K562 (cell line): Measurements from ENCODE around the gene DDR2. TPM values are rescaled to one million over a fixed set of nuclear protein-coding genes. Genes with fewer than 3 reads are reported as not detected.

ENCODE experiments used
- ATAC-seq: fragments of 200-7000 bp; cut with Tn5 transposase; 3 replicates; pipeline ENCODE4 v1.9.1; 2020; ENCODE audit warnings: moderate library complexity
- BruUV-seq: library from RNA; stranded (reverse); fragments of 400-500 nt; replicated peaks from 2 replicates; lab custom pipeline; 2021; lab: Mats Ljungman, UMichigan
- CTCF ChIA-PET: fragments of 300-600 bp; formaldehyde crosslinking; extraction: SDS; loops from one replicate; lab custom pipeline; 2021; ENCODE audit warnings: low intra/inter-chr PET ratio; lab: Yijun Ruan, JAX
- POLR2A ChIA-PET: fragments of 300-600, 350-650 bp; sonication (Branson Sonifier 250); formaldehyde crosslinking; extraction: SDS; loops from one replicate; lab custom pipeline; 2021; ENCODE audit warnings: antibody characterized with exemption, inconsistent platforms; lab: Yijun Ruan, JAX
- DNase-seq, 4 experiments: peaks; one replicate each; pipeline versions ENCODE4 v3.0.0 to v3.0.0-alpha.2; 2011 to 2018; ENCODE audit warnings: low spot score in 3 of 4, mixed read lengths in 3 of 4; ENCODE audit errors: extremely low read depth in 1 of 4
- FAIRE-seq: peaks from 2 replicates; lab custom pipeline; 2011; peaks lifted over from hg19 to GRCh38; lab: Jason Lieb, UNC
- H2AFZ ChIP-seq: 2 replicates; pipeline ENCODE4 v1.6.0; 2011; ENCODE audit warnings: low read depth, low read length, control low read depth, inconsistent platforms
- H3K27ac ChIP-seq: fragments of 200-600 bp; 3 replicates; pipeline ENCODE4 v1.8.0; 2011; ENCODE audit warnings: low read depth, mild to moderate bottlenecking, control low read depth, inconsistent platforms, low read length, moderate library complexity, mixed read lengths; ENCODE audit errors: extremely low read depth
- H3K27me3 ChIP-seq, 2 experiments: fragments of 300-600 bp in 1 of 2; 2 replicates in 1 of 2; 3 replicates in 1 of 2; pipeline versions ENCODE4 v1.6.0 to v1.8.0; 2011; ENCODE audit warnings: inconsistent platforms in 2 of 2, low read length in 2 of 2, mild to moderate bottlenecking in 1 of 2, mixed read lengths in 1 of 2, moderate library complexity in 1 of 2; ENCODE audit not compliant: control insufficient read depth in 2 of 2, insufficient read depth in 2 of 2
- H3K36me3 ChIP-seq: fragments of 300-600 bp; 3 replicates; pipeline ENCODE4 v1.8.0; 2011; ENCODE audit warnings: mild to moderate bottlenecking, low read length, inconsistent platforms; ENCODE audit not compliant: control insufficient read depth, insufficient read depth
- H3K4me1 ChIP-seq, 2 experiments: fragments of 200-600 bp in 1 of 2; replicated peaks in 1 of 2; 2 replicates in 1 of 2; 3 replicates in 1 of 2; pipeline versions ENCODE4 v1.5.1 to v1.8.0; 2011; ENCODE audit warnings: inconsistent platforms in 2 of 2, low read length in 2 of 2, mild to moderate bottlenecking in 1 of 2, mixed read lengths in 1 of 2, moderate library complexity in 1 of 2; ENCODE audit not compliant: control insufficient read depth in 2 of 2, insufficient read depth in 2 of 2
- H3K4me2 ChIP-seq: 2 replicates; pipeline ENCODE4 v1.6.1; 2011; ENCODE audit warnings: low read length, control low read depth, inconsistent platforms, mixed read lengths; ENCODE audit not compliant: insufficient read depth
- H3K4me3 ChIP-seq: fragments of 200-600 bp; sonication (generic), shearing (Covaris generic); 2 replicates; pipeline ENCODE4 v1.5.1; 2016; ENCODE audit warnings: control low read depth, inconsistent platforms
- H3K79me2 ChIP-seq: fragments of 200-600 bp; 3 replicates; pipeline ENCODE4 v1.8.0; 2011; ENCODE audit warnings: low read length, inconsistent platforms; ENCODE audit not compliant: control insufficient read depth, insufficient read depth
- H3K9ac ChIP-seq, 2 experiments: 2 replicates each; pipeline versions ENCODE4 v1.6.0 to v1.6.1; 2011; ENCODE audit warnings: low read depth in 2 of 2, low read length in 2 of 2, control low read depth in 1 of 2, inconsistent platforms in 1 of 2, mild to moderate bottlenecking in 1 of 2, mixed read lengths in 1 of 2; ENCODE audit not compliant: insufficient read depth in 1 of 2
- H3K9me1 ChIP-seq: one replicate; pipeline ENCODE4 v1.6.0; 2011; ENCODE audit warnings: inconsistent platforms, mild to moderate bottlenecking, low read length, moderate library complexity; ENCODE audit not compliant: control insufficient read depth, insufficient read depth
- H3K9me3 ChIP-seq: replicated peaks from 2 replicates; pipeline ENCODE4 v1.5.1; 2011; ENCODE audit warnings: low read depth, low read length, inconsistent platforms; ENCODE audit not compliant: control insufficient read depth, insufficient read depth
- H4K20me1 ChIP-seq: replicated peaks from 2 replicates; pipeline ENCODE4 v1.6.1; 2011; ENCODE audit warnings: low read length, inconsistent platforms, mixed read lengths; ENCODE audit not compliant: control insufficient read depth, insufficient read depth
- HDAC8 ChIP-seq: fragments of 450-650 bp; IDR thresholded peaks from 2 replicates; pipeline ENCODE4 v1.6.1; 2016; ENCODE audit warnings: mild to moderate bottlenecking, missing genetic modification characterization, moderate library complexity, missing compliant biosample characterization
- HSF4 ChIP-seq: fragments of 250-450 bp; sonication (Bioruptor Pico); IDR thresholded peaks from 2 replicates; pipeline ENCODE4 v2.1.2; 2022; ENCODE audit warnings: mild to moderate bottlenecking, moderate library complexity, borderline replicate concordance
- KDM5B ChIP-seq: fragments of 200-600 bp; sonication (generic); IDR thresholded peaks from 2 replicates; pipeline ENCODE4 v1.6.1; 2012; ENCODE audit warnings: low read depth, mild to moderate bottlenecking, moderate library complexity, low read length, control low read depth, inconsistent platforms; ENCODE audit not compliant: insufficient replicate concordance
- NEUROD1 ChIP-seq: fragments of 150-350 bp; IDR thresholded peaks from 2 replicates; pipeline ENCODE4 v1.6.1; 2014; ENCODE audit warnings: borderline replicate concordance, low read length, low read depth; ENCODE audit not compliant: partially characterized antibody
- SRSF3 ChIP-seq: fragments of 200-400 bp; formaldehyde crosslinking; IDR thresholded peaks from 2 replicates; pipeline ENCODE4 v1.6.1; 2016; ENCODE audit warnings: mild to moderate bottlenecking, low read length, moderate library complexity; ENCODE audit not compliant: insufficient read depth
- SRSF9 ChIP-seq: fragments of 200-400 bp; formaldehyde crosslinking; IDR thresholded peaks from 2 replicates; pipeline ENCODE4 v1.6.1; 2017; ENCODE audit warnings: low read depth, low read length, borderline replicate concordance
- ZNF408 ChIP-seq: fragments of 250-450 bp; sonication (Bioruptor Pico); IDR thresholded peaks from 2 replicates; pipeline ENCODE4 v1.4.0; 2020; ENCODE audit warnings: low read depth, mild to moderate bottlenecking, moderate library complexity
- ZNF668 ChIP-seq: fragments of 250-450 bp; sonication (Bioruptor Pico); IDR thresholded peaks from 2 replicates; pipeline ENCODE4 v1.8.0; 2022; ENCODE audit warnings: mild to moderate bottlenecking, inconsistent platforms
- WGBS: fragments of 100-300 bp; shearing (Covaris generic); methylation state at CpG from one replicate; pipeline ENCODE4 v1.1.6; 2016; ENCODE audit warnings: low coverage, mixed read lengths; ENCODE audit not compliant: insufficient coverage; ENCODE audit errors: missing lambda C conversion rate; 5-methylcytosine and 5-hydroxymethylcytosine counted together
- in situ Hi-C: fragments of 300-500 bp; cut with MboI; formaldehyde crosslinking; loops from 4 replicates; pipeline ENCODE4 v1.15.0; 2018; ENCODE audit warnings: inconsistent platforms, mixed read lengths
- intact Hi-C: fragments of 100-400 bp; cut with micrococcal nuclease; formaldehyde crosslinking; loops from 2 replicates; pipeline ENCODE4 v1.14.2; 2022
- polyA plus RNA-seq, 8 experiments: library from polyadenylated mRNA; depleted of rRNA in 4 of 8; stranded (reverse) in 5 of 8; unstranded in 3 of 8; fragments of >200 nt; fragmentation: Nextera tagmentation in 2 of 8; fragmentation: Illumina TruSeq in 1 of 8; extraction: Ambion mirVana in 2 of 8; extraction: Trizol in 1 of 8; gene quantifications; 2 replicates each; pipeline versions ENCODE4 v1.2.1 to v1.2.3, GENCODE V29; 2011 to 2014; ENCODE audit warnings: inconsistent platforms in 1 of 8, missing spikeins in 1 of 8
- total RNA-seq, 7 experiments: library from RNA; depleted of rRNA in 6 of 7; stranded (reverse); fragments of >200 nt in 6 of 7; fragmentation: Illumina TruSeq in 2 of 7; extraction: Trizol in 2 of 7; gene quantifications; 2 replicates each; pipeline versions ENCODE4 v1.2.1 to v1.2.3, GENCODE V29; 2011 to 2021; ENCODE audit warnings: low replicate concordance in 1 of 7
- TF ChIP-seq, protein P1 (sequence below): fragments of 200-800 bp; sonication (Bioruptor generic); IDR thresholded peaks from 2 replicates; pipeline ENCODE4 v1.6.1; 2017; ENCODE audit warnings: missing genetic modification characterization, missing compliant biosample characterization

Gene DDR2
- total and polyA plus RNA-seq, 9 of the 15 experiments (the other 6 are each of a cell fraction or from before 2014, with no cell fraction given) = 0.36 to 2.0 (median 1.1) TPM

GRCh38 chr1:162732094-162732493 lies 99.8 kb downstream of the DDR2 start:
- FAIRE-seq = no peak
- TF ChIP-seq KDM5B (no peak), SRSF9 (no peak), SRSF3 (no peak)
- no peak overlapping the region for H3K9ac ChIP-seq

GRCh38 chr1:162732566-162733335 lies 100.5 kb downstream of the DDR2 start:
- Histone ChIP-seq H3K4me1 (no peaks in the 10 kb centered on the region; a peak in 1 of 5 replicates), H3K9me3 (no peaks in the 10 kb centered on the region), H3K36me3 (no peaks in the 10 kb centered on the region), H3K4me2 (no peak overlapping the region), H3K79me2 (no peaks in the 10 kb centered on the region), H3K27ac (no peak overlapping the region), H3K9ac (no peak overlapping the region), H3K4me3 (no peak overlapping the region), H3K27me3 (peaks cover 4 to 7% of the 10 kb centered on the region in 2 experiments; a peak in 3 of 5 replicates), H2AFZ (no peak overlapping the region), H4K20me1 (no peaks in the 10 kb centered on the region), H3K9me1 (no peaks in the 10 kb centered on the region)
- FAIRE-seq = no peak
- ATAC-seq = peak; percentile 29; the same call in 2 of the 3 replicates
- in situ Hi-C loops (no loop called here), intact Hi-C loops (no loop called here)
- 22% methylated on average over 8 of the region's 8 CpGs for WGBS
- BruUV-seq = no TSS peak
- ChIA-PET POLR2A (interaction anchor here (0.8 kb wide), 1 partner anchor 65 kb away, joined by 3 read pairs; no protein-coding TSS in a partner anchor), CTCF (no interaction called here)
- no peak for DNase-seq
- TF ChIP-seq ZNF668 (CRISPR knock-in tag) (no peak), HSF4 (CRISPR knock-in tag) (no peak), NEUROD1 (no peak), HDAC8 (tag) (no peak), ZNF408 (no peak)
- TF ChIP-seq, protein P1, sequence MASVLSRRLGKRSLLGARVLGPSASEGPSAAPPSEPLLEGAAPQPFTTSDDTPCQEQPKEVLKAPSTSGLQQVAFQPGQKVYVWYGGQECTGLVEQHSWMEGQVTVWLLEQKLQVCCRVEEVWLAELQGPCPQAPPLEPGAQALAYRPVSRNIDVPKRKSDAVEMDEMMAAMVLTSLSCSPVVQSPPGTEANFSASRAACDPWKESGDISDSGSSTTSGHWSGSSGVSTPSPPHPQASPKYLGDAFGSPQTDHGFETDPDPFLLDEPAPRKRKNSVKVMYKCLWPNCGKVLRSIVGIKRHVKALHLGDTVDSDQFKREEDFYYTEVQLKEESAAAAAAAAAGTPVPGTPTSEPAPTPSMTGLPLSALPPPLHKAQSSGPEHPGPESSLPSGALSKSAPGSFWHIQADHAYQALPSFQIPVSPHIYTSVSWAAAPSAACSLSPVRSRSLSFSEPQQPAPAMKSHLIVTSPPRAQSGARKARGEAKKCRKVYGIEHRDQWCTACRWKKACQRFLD (CRISPR knock-in tag) = no peak

More at GRCh38 chr1:162732094-162732493, 99.8 kb downstream of the DDR2 start:
- no TSS peak for BruUV-seq
- Histone ChIP-seq H3K4me2 (no peak overlapping the region), H2AFZ (no peak overlapping the region), H3K27ac (no peak overlapping the region), H3K9me1 (no peaks in the 10 kb centered on the region), H4K20me1 (no peaks in the 10 kb centered on the region), H3K36me3 (no peaks in the 10 kb centered on the region), H3K27me3 (peaks cover 4 to 7% of the 10 kb centered on the region in 2 experiments; a peak in 3 of 5 replicates), H3K4me1 (no peaks in the 10 kb centered on the region; a peak in 1 of 5 replicates), H3K4me3 (no peak overlapping the region), H3K79me2 (no peaks in the 10 kb centered on the region), H3K9me3 (no peaks in the 10 kb centered on the region)
- ChIA-PET POLR2A (interaction anchor here (1.2 kb wide), 1 partner anchor 30 kb away, joined by 4 read pairs; no protein-coding TSS in a partner anchor), CTCF (no interaction called here)
- in situ Hi-C loops = no loop called here
- ATAC-seq (no peak; the same call in 1 of the 3 replicates), DNase-seq (no peak)
- intact Hi-C loops = no loop called here
